K562 (cell line): ENCODE data around the gene ADIPOR1. TPM values are rescaled to one million over a fixed set of nuclear protein-coding genes. Genes with fewer than 3 reads are reported as not detected.

Source experiments
- ATAC-seq: fragments of 200-7000 bp; cut with Tn5 transposase; 3 replicates; pipeline ENCODE4 v1.9.1; 2020; ENCODE audit warnings: moderate library complexity
- BruUV-seq: library from RNA; stranded (reverse); fragments of 400-500 nt; replicated peaks from 2 replicates; lab custom pipeline; 2021; lab: Mats Ljungman, UMichigan
- CTCF ChIA-PET: fragments of 300-600 bp; formaldehyde crosslinking; extraction: SDS; loops from one replicate; lab custom pipeline; 2021; ENCODE audit warnings: low intra/inter-chr PET ratio; lab: Yijun Ruan, JAX
- POLR2A ChIA-PET: fragments of 300-600, 350-650 bp; sonication (Branson Sonifier 250); formaldehyde crosslinking; extraction: SDS; loops from one replicate; lab custom pipeline; 2021; ENCODE audit warnings: antibody characterized with exemption, inconsistent platforms; lab: Yijun Ruan, JAX
- DNase-seq, 4 experiments: peaks; one replicate each; pipeline versions ENCODE4 v3.0.0 to v3.0.0-alpha.2; 2011 to 2018; ENCODE audit warnings: low spot score in 3 of 4, mixed read lengths in 3 of 4; ENCODE audit errors: extremely low read depth in 1 of 4
- FAIRE-seq: peaks from 2 replicates; lab custom pipeline; 2011; peaks lifted over from hg19 to GRCh38; lab: Jason Lieb, UNC
- H2AFZ ChIP-seq: 2 replicates; pipeline ENCODE4 v1.6.0; 2011; ENCODE audit warnings: low read depth, low read length, control low read depth, inconsistent platforms
- H3K27ac ChIP-seq: fragments of 200-600 bp; 3 replicates; pipeline ENCODE4 v1.8.0; 2011; ENCODE audit warnings: low read depth, mild to moderate bottlenecking, control low read depth, inconsistent platforms, low read length, moderate library complexity, mixed read lengths; ENCODE audit errors: extremely low read depth
- H3K27me3 ChIP-seq, 2 experiments: fragments of 300-600 bp in 1 of 2; 2 replicates in 1 of 2; 3 replicates in 1 of 2; pipeline versions ENCODE4 v1.6.0 to v1.8.0; 2011; ENCODE audit warnings: inconsistent platforms in 2 of 2, low read length in 2 of 2, mild to moderate bottlenecking in 1 of 2, mixed read lengths in 1 of 2, moderate library complexity in 1 of 2; ENCODE audit not compliant: control insufficient read depth in 2 of 2, insufficient read depth in 2 of 2
- H3K36me3 ChIP-seq: fragments of 300-600 bp; 3 replicates; pipeline ENCODE4 v1.8.0; 2011; ENCODE audit warnings: mild to moderate bottlenecking, low read length, inconsistent platforms; ENCODE audit not compliant: control insufficient read depth, insufficient read depth
- H3K4me1 ChIP-seq, 2 experiments: fragments of 200-600 bp in 1 of 2; replicated peaks in 1 of 2; 2 replicates in 1 of 2; 3 replicates in 1 of 2; pipeline versions ENCODE4 v1.5.1 to v1.8.0; 2011; ENCODE audit warnings: inconsistent platforms in 2 of 2, low read length in 2 of 2, mild to moderate bottlenecking in 1 of 2, mixed read lengths in 1 of 2, moderate library complexity in 1 of 2; ENCODE audit not compliant: control insufficient read depth in 2 of 2, insufficient read depth in 2 of 2
- H3K4me2 ChIP-seq: 2 replicates; pipeline ENCODE4 v1.6.1; 2011; ENCODE audit warnings: low read length, control low read depth, inconsistent platforms, mixed read lengths; ENCODE audit not compliant: insufficient read depth
- H3K4me3 ChIP-seq: fragments of 200-600 bp; sonication (generic), shearing (Covaris generic); 2 replicates; pipeline ENCODE4 v1.5.1; 2016; ENCODE audit warnings: control low read depth, inconsistent platforms
- H3K79me2 ChIP-seq: fragments of 200-600 bp; 3 replicates; pipeline ENCODE4 v1.8.0; 2011; ENCODE audit warnings: low read length, inconsistent platforms; ENCODE audit not compliant: control insufficient read depth, insufficient read depth
- H3K9ac ChIP-seq, 2 experiments: 2 replicates each; pipeline versions ENCODE4 v1.6.0 to v1.6.1; 2011; ENCODE audit warnings: low read depth in 2 of 2, low read length in 2 of 2, control low read depth in 1 of 2, inconsistent platforms in 1 of 2, mild to moderate bottlenecking in 1 of 2, mixed read lengths in 1 of 2; ENCODE audit not compliant: insufficient read depth in 1 of 2
- H3K9me1 ChIP-seq: one replicate; pipeline ENCODE4 v1.6.0; 2011; ENCODE audit warnings: inconsistent platforms, mild to moderate bottlenecking, low read length, moderate library complexity; ENCODE audit not compliant: control insufficient read depth, insufficient read depth
- H3K9me3 ChIP-seq: replicated peaks from 2 replicates; pipeline ENCODE4 v1.5.1; 2011; ENCODE audit warnings: low read depth, low read length, inconsistent platforms; ENCODE audit not compliant: control insufficient read depth, insufficient read depth
- H4K20me1 ChIP-seq: replicated peaks from 2 replicates; pipeline ENCODE4 v1.6.1; 2011; ENCODE audit warnings: low read length, inconsistent platforms, mixed read lengths; ENCODE audit not compliant: control insufficient read depth, insufficient read depth
- EHMT2 ChIP-seq: fragments of 450-650 bp; IDR thresholded peaks from 2 replicates; pipeline ENCODE4 v1.6.1; 2018; ENCODE audit warnings: antibody characterized with exemption
- MIER1 ChIP-seq: fragments of 450-650 bp; IDR thresholded peaks from 2 replicates; pipeline ENCODE4 v1.6.1; 2016; ENCODE audit warnings: antibody characterized with exemption, mild to moderate bottlenecking, low read depth
- PML ChIP-seq: IDR thresholded peaks from 2 replicates; pipeline ENCODE4 v1.6.1; 2012; ENCODE audit warnings: low read length, inconsistent platforms
- WGBS: fragments of 100-300 bp; shearing (Covaris generic); methylation state at CpG from one replicate; pipeline ENCODE4 v1.1.6; 2016; ENCODE audit warnings: low coverage, mixed read lengths; ENCODE audit not compliant: insufficient coverage; ENCODE audit errors: missing lambda C conversion rate; 5-methylcytosine and 5-hydroxymethylcytosine counted together
- in situ Hi-C: fragments of 300-500 bp; cut with MboI; formaldehyde crosslinking; loops from 4 replicates; pipeline ENCODE4 v1.15.0; 2018; ENCODE audit warnings: inconsistent platforms, mixed read lengths
- intact Hi-C: fragments of 100-400 bp; cut with micrococcal nuclease; formaldehyde crosslinking; loops from 2 replicates; pipeline ENCODE4 v1.14.2; 2022
- polyA plus RNA-seq, 8 experiments: library from polyadenylated mRNA; depleted of rRNA in 4 of 8; stranded (reverse) in 5 of 8; unstranded in 3 of 8; fragments of >200 nt; fragmentation: Nextera tagmentation in 2 of 8; fragmentation: Illumina TruSeq in 1 of 8; extraction: Ambion mirVana in 2 of 8; extraction: Trizol in 1 of 8; gene quantifications; 2 replicates each; pipeline versions ENCODE4 v1.2.1 to v1.2.3, GENCODE V29; 2011 to 2014; ENCODE audit warnings: inconsistent platforms in 1 of 8, missing spikeins in 1 of 8
- total RNA-seq, 7 experiments: library from RNA; depleted of rRNA in 6 of 7; stranded (reverse); fragments of >200 nt in 6 of 7; fragmentation: Illumina TruSeq in 2 of 7; extraction: Trizol in 2 of 7; gene quantifications; 2 replicates each; pipeline versions ENCODE4 v1.2.1 to v1.2.3, GENCODE V29; 2011 to 2021; ENCODE audit warnings: low replicate concordance in 1 of 7
- TF ChIP-seq, protein P1 (sequence below), 2 experiments: fragments of 450-650 bp; formaldehyde crosslinking in 1 of 2; IDR thresholded peaks; 2 replicates each; pipeline versions ENCODE4 v1.4.0 to v1.6.1; 2014 to 2020; ENCODE audit warnings: mild to moderate bottlenecking in 2 of 2, borderline replicate concordance in 1 of 2, low read depth in 1 of 2
- TF ChIP-seq, protein P2 (sequence below): fragments of 450-650 bp; IDR thresholded peaks from 2 replicates; pipeline ENCODE4 v1.6.1; 2017; ENCODE audit warnings: antibody characterized with exemption, mild to moderate bottlenecking

Gene ADIPOR1
- total and polyA plus RNA-seq, 9 of the 15 experiments (the other 6 are each of a cell fraction or from before 2014, with no cell fraction given) = 29.0 to 217 (median 100) TPM

DNA sequence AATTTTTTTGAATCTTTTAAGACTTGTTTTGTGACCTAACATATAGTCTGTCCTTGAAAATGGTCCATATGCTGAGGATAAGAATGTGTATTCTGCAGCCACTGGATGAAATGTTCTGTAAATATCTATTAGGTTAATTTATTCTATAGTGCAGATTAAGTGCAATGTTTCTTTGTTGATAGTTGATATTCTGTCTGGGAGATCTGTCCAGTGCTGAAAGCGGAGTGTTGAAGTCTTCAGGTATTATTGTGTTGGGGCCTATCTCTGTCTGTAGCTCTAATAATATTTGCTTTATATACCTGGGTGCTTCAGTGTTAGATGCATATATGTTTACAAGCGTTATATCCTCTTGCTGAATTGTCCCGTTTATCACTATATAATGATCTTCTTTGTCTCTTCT is 23.4 kb downstream of the ADIPOR1 start:
- CTCF ChIA-PET = no interaction called here
- no TSS peak for BruUV-seq
- in situ Hi-C loops = no loop called here

More for the DNA sequence above, 23.4 kb downstream of the ADIPOR1 start:
- no peaks in the 10 kb centered on the region for H4K20me1 ChIP-seq
- H3K9ac ChIP-seq = no peak overlapping the region
- H3K9me3 ChIP-seq = no peaks in the 10 kb centered on the region
- no peak for FAIRE-seq
- peaks cover 0 to 12% of the 10 kb centered on the region in 2 experiments; a peak in 3 of 5 replicates for H3K4me1 ChIP-seq
- intact Hi-C loops = no loop called here
- H3K4me2 ChIP-seq = no peak overlapping the region
- H3K27ac ChIP-seq = no peak overlapping the region
- WGBS = 13% methylated on average over 3 of the region's 3 CpGs
- POLR2A ChIA-PET = interaction anchor here (1.1 kb wide), 1 partner anchor 10 kb away, joined by 3 read pairs; no protein-coding TSS in a partner anchor
- H3K4me3 ChIP-seq = no peak overlapping the region
- TF ChIP-seq, protein P1, sequence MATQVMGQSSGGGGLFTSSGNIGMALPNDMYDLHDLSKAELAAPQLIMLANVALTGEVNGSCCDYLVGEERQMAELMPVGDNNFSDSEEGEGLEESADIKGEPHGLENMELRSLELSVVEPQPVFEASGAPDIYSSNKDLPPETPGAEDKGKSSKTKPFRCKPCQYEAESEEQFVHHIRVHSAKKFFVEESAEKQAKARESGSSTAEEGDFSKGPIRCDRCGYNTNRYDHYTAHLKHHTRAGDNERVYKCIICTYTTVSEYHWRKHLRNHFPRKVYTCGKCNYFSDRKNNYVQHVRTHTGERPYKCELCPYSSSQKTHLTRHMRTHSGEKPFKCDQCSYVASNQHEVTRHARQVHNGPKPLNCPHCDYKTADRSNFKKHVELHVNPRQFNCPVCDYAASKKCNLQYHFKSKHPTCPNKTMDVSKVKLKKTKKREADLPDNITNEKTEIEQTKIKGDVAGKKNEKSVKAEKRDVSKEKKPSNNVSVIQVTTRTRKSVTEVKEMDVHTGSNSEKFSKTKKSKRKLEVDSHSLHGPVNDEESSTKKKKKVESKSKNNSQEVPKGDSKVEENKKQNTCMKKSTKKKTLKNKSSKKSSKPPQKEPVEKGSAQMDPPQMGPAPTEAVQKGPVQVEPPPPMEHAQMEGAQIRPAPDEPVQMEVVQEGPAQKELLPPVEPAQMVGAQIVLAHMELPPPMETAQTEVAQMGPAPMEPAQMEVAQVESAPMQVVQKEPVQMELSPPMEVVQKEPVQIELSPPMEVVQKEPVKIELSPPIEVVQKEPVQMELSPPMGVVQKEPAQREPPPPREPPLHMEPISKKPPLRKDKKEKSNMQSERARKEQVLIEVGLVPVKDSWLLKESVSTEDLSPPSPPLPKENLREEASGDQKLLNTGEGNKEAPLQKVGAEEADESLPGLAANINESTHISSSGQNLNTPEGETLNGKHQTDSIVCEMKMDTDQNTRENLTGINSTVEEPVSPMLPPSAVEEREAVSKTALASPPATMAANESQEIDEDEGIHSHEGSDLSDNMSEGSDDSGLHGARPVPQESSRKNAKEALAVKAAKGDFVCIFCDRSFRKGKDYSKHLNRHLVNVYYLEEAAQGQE (IDR thresholded peaks at IDR 0.05; ENCODE audit: borderline replicate concordance) = peak; percentile 93
- TF ChIP-seq, protein P1 (CRISPR knock-in tag; IDR thresholded peaks at IDR 0.05; ENCODE audit: low read depth) = no peak
- TF ChIP-seq PML (no peak), EHMT2 (peak; percentile 81), MIER1 (peak; percentile 75; the same call in 1 of the 2 replicates)
- TF ChIP-seq, protein P2, sequence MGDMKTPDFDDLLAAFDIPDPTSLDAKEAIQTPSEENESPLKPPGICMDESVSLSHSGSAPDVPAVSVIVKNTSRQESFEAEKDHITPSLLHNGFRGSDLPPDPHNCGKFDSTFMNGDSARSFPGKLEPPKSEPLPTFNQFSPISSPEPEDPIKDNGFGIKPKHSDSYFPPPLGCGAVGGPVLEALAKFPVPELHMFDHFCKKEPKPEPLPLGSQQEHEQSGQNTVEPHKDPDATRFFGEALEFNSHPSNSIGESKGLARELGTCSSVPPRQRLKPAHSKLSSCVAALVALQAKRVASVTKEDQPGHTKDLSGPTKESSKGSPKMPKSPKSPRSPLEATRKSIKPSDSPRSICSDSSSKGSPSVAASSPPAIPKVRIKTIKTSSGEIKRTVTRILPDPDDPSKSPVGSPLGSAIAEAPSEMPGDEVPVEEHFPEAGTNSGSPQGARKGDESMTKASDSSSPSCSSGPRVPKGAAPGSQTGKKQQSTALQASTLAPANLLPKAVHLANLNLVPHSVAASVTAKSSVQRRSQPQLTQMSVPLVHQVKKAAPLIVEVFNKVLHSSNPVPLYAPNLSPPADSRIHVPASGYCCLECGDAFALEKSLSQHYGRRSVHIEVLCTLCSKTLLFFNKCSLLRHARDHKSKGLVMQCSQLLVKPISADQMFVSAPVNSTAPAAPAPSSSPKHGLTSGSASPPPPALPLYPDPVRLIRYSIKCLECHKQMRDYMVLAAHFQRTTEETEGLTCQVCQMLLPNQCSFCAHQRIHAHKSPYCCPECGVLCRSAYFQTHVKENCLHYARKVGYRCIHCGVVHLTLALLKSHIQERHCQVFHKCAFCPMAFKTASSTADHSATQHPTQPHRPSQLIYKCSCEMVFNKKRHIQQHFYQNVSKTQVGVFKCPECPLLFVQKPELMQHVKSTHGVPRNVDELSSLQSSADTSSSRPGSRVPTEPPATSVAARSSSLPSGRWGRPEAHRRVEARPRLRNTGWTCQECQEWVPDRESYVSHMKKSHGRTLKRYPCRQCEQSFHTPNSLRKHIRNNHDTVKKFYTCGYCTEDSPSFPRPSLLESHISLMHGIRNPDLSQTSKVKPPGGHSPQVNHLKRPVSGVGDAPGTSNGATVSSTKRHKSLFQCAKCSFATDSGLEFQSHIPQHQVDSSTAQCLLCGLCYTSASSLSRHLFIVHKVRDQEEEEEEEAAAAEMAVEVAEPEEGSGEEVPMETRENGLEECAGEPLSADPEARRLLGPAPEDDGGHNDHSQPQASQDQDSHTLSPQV = no peak
- TF ChIP-seq, all 486 proteins: peak for 3
- Histone ChIP-seq H3K79me2 (no peaks in the 10 kb centered on the region), H2AFZ (no peak overlapping the region), H3K36me3 (no peaks in the 10 kb centered on the region; the same call in 2 of the 3 replicates), H3K9me1 (no peaks in the 10 kb centered on the region), H3K27me3 (no peaks in the 10 kb centered on the region)
- no peak for DNase-seq
- no peak for ATAC-seq
